ENCODE measurements around the gene TACC2.

The TACC2 gene

DNA sequence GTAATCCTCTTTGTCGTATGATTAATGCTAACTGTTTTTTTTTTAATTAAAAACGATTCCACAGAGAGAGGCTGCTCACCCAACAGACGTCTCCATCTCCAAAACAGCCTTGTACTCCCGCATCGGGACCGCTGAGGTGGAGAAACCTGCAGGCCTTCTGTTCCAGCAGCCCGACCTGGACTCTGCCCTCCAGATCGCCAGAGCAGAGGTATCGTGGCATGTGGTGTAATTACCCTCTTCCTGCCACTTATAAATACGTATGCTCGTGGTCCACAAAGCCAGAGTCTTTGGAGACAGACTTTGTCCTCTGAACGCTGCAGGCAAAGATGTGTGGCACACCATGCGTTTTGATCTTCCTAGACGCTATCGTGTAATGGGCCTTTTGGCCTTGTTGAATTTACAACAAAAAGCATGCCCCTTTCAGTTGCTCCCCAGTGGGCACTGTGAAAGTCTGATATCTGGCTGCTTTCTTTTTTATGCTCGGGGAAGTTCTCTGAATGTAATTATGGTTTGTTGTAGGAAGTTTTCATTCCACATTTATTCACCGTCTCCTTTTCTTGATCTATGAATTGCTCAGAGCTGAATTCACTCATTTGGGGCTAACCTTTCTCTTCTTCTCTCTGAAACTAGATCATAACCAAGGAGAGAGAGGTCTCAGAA lies 248.5 kb downstream of the TACC2 start:
- no peak for DNase-seq

GRCh38 chr10:122239578-122240257 lies 250.8 kb downstream of the TACC2 start:
- DNase-seq = no peak

GRCh38 chr10:122240401-122240800 lies 251.4 kb downstream of the TACC2 start:
- DNase-seq = no peak

DNA sequence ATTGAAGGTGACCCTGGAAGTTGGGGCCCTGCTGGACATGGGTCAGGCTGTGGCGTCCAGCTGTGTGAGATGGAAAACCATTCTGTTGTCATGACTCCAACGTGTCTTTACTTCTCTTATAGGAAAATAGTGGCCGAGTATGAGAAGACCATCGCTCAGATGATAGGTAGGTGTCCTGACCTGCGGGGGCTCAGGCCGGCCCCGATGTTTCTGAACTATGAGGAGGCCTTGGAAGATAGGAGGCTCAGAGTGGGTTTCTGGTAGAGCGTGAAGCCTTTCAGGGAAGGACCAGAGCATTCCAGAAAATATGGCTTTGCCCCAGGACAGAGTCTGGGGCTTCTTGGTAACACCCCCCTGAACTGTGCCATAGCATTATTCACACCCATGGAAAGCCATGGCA lies 252.9 kb downstream of the TACC2 start:
- no peak for DNase-seq

DNA sequence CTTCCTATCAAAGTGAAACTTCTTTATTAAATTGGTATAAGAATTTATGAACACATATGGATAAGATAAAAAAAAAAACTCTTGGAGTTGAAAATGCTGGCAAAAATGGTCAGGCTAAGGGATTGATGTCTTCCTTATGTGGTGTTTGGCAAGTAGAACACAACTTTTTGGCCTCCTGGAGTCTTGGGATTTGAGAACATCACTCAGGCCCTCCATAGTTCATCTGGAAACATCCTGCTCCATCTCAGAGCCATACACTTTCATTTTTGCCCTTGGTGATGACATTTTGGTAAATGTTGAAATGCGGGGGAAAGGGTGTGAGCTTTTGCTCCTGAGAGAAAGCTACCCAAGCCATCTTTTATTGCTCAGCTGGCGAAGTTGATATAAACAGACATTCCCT lies 254.6 kb downstream of the TACC2 start:
- DNase-seq = no peak

DNA sequence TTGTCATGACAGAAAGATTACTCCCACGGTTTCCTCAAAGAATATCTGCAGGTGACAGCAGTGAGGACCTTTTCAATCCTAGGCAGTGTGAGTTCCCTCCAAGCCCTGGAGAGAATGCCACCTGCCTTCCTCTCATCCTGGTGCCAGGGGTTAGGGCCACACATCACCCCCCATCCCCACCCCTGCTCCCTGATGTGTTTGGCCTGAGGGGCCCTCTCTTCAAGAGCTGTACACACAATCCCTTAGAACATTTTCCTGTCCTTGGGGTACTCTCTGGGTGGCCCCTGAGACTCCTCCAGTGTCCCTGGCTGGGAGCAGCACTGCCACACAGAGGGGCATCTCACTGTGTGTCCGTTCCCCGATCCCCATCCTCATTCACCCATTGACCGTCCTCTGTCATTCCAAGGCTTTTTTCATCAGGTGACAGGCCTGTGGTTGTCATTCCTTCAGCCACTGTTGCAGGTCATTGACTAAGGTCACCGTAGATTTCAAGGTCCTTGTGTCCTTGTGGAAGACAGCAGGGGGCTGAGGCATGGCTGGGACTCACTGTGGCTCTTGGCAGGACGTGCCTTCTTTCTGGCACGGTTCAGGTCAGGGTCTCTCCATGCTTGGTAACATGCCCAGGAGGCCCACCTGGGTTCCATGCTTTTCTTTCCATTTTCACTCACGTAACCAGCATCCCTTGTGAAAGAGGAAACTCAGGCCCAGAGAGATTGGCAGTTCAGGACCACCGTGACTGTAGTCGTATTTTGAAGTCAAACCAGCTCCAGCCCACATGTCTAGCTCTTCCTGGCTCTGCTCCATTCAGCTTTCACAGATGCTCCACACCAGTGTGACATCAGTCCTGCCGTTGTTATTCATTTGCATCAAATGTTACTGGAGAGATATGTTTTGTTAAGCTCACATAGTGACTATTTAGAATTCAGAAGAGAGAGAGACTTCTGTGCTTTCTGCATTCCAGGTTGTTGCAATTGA lies 255.3 kb downstream of the TACC2 start:
- DNase-seq = no peak

- no peak for DNase-seq
Observed at GRCh38 chr10:122245136-122245535, 256.2 kb downstream of the TACC2 start.

DNA sequence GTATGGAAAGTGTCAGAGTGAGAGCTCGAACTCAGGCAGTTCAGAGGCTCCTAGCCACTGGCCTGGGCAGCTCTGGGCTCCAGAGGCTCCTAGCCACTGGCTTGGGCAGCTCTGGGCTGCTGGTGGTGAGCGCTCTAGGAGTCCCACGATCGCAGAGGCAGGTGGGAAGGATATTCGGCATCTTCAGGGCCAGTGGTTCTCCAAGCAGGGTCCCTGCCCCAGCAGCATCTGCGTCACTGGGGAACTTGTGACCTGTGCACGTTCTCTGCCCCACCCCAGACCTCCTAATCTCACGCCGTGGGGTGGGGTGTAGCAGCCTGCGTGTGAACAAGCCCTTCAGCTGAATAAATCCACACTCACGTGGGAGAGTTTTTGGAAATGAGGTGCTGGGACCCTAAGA lies 256.9 kb downstream of the TACC2 start:
- no peak for DNase-seq

- DNase-seq = no peak
Observed at GRCh38 chr10:122246830-122247520, 258.0 kb downstream of the TACC2 start.

DNA sequence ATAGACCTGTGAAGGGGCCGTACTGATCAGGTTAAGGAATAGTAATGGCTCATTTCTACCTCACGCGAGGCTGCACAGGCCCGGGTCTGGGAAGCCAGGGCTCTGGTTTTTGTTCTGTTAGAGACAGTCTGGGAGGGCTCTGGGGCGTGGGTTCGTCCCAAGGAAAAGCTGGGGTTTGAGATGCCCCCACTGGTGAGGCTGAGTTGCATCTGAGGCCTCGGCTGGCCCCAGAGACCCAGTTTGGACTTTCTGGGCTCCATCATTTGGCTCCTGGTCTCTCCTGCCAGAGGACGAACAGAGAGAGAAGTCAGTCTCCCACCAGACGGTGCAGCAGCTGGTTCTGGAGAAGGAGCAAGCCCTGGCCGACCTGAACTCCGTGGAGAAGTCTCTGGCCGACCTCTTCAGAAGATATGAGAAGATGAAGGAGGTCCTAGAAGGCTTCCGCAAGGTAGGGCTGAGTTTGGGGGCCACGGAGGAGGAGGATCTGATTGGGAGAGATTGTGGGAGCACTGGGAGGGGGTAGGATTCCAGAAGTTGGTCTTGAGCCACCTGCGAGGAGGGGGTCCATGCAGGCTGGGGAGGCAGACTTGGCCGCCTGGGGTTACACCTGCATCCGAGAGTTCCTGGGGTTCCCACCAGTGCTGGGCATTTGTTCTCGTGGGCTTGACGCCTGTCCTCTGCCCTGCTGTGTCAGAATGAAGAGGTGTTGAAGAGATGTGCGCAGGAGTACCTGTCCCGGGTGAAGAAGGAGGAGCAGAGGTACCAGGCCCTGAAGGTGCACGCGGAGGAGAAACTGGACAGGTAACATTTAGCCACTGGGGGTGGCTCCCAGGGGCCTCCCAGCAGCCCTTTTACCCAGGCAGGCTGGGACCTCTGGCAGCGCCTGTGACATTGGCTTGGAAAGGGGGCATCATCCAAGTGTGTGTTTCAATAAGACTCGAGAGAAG lies 259.7 kb downstream of the TACC2 start:
- no peak for DNase-seq

- no peak for DNase-seq
Observed at GRCh38 chr10:122249303-122249850, 260.4 kb downstream of the TACC2 start.

DNA sequence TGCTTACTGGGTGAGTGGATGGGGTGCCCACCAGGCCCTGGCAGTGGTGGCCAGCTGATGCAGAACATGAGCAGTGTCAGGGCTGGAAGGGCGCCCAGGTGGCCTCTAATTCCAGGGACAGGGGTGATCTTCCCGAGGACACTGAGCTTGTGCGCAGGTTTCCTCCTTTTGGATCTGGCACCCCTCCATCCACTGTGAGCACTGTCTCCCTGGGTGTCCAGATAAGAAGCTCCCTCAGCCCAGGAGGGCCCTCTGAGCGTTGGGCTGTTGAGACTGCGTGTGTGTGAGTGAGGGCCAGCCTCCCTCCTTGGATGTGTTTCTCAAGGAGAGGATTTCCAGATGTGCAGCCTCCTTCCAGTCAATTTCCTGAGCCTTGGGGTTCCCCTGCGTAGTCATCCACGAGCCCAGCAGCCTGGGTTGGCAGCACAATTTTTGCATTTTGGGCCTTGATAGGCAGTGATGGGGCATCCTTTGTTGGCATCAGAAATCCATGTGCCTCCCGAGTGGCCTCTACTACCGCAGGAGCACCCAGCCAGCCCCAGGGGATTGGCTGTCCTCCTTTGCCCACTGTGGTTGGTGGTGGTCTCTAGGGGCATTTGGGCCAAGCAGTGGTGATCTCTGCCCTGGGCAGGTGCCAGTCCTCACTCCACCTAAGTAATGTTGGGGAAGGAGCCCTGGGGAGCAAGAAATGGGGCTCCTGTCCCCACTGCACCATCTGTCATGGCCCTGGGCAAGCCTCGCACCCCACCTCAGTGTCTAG lies 261.2 kb downstream of the TACC2 start:
- DNase-seq = no peak

- no peak for DNase-seq
Observed at GRCh38 chr10:122251459-122252255, 262.7 kb downstream of the TACC2 start.

- no peak for DNase-seq
Observed at GRCh38 chr10:122252805-122253204, 263.8 kb downstream of the TACC2 start.

DNA sequence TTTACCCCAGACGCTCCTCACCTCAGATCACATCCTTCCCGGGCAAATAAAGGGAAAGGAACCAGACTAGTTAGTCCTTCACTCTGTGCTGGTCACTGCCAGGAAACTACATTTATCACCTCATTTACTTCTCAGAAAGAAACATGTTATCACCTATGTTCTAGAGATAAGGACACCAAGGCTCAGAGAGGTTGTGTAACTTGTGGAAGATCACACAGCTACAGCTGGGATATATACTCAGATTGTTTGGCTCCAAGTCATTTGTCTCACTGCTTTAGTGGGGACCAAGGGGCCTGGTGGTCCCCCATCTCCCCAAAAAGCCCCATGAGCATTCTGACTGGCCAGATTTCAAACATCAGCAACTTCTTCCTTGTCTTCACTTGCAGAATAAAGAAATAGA lies 264.6 kb downstream of the TACC2 start:
- no peak for DNase-seq

GRCh38 chr10:122254831-122255230 lies 265.9 kb downstream of the TACC2 start:
- no peak for DNase-seq

DNA sequence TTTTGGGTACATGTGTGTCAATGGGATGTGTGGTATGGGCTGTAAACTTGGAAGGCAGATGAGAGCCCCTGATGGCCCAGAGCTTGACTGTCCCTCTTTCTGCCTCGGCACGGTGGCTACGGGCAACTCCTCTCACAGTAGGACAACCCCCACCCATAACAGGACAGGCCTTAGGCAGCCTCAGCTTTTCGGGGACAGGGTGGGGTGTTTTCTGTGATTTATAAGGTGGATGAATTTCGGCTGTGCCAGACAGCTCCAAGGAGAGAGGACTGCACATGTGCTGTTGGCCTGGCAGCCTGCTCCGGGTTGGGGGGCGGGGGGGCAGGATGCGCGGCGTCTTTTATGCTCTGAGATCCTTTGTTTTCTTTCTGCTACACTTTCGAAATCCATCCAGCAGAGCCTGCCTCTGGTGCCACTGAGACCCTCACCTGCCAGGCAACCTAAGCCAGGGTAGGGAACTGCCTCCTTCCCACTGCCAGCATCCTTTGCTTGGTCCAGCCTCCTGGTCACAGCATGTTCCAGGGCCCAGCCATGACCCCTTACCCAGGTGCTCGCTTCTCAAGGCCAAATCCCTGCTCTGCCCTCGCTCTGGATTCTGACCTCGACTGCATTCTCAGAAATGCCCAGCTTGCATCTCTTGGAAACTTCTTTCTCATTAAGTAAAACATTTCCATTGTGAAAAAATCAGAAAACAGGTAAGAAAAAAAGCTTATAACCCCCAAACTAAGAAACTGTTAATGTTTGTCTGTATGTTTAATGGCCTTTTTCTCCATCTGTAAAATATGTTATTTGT lies 266.7 kb downstream of the TACC2 start:
- DNase-seq = no peak

DNA sequence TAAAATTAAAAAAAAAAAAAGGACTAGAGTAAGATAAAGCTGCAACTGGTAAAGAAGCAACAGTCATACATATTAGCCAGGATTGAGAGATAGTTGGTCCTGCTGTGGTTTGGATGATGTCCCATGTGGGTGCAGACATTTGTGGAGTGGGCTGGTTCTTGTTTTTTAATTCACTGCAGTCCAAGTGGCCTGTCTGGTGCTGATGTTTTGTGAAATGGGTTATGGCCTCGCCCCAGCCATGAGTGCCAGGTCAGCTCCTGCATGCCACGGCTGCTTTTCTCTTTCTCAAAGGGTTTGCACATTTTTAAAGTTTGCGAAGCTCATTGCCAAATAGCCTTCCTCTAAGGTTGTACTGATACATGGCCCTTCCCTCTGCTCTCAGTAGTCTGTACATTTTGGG lies 268.1 kb downstream of the TACC2 start:
- DNase-seq = no peak

Measured in kidney glomerular epithelial cell (primary cell).